K562 (cell line): ENCODE measurements around the gene PYCR2. TPM values are rescaled to one million over a fixed set of nuclear protein-coding genes. Genes with fewer than 3 reads are reported as not detected.

Experiments
- BCL6 ChIP-seq: fragments of 250-450 bp; sonication (Bioruptor Pico); IDR thresholded peaks from 2 replicates; pipeline ENCODE4 v1.4.0; 2020
- DDX20 ChIP-seq: fragments of 450-650 bp; IDR thresholded peaks from 2 replicates; pipeline ENCODE4 v1.6.1; 2016; ENCODE audit warnings: missing genetic modification characterization, low read depth, mild to moderate bottlenecking, missing compliant biosample characterization, moderate library complexity
- HCFC1 ChIP-seq: IDR thresholded peaks from 2 replicates; pipeline ENCODE4 v1.6.1; 2012; ENCODE audit warnings: low read depth, low read length, improper control_type of control experiment
- HINFP ChIP-seq: fragments of 450-650 bp; conservative IDR thresholded peaks from 2 replicates; pipeline ENCODE4 v1.6.1; 2016; ENCODE audit warnings: missing genetic modification characterization, low read depth, mild to moderate bottlenecking, control low read depth, missing compliant biosample characterization
- HLTF ChIP-seq: fragments of 450-650 bp; IDR thresholded peaks from 2 replicates; pipeline ENCODE4 v1.6.1; 2016
- LCOR ChIP-seq: sonication (generic); formaldehyde crosslinking; IDR thresholded peaks from 2 replicates; pipeline ENCODE4 v1.8.0; 2022; ENCODE audit warnings: mild to moderate bottlenecking, missing genetic modification reagents
- NCOA2 ChIP-seq, 2 experiments: fragments of 450-650 bp; IDR thresholded peaks; 2 replicates each; pipeline ENCODE4 v1.6.1; 2018; ENCODE audit warnings: mild to moderate bottlenecking in 2 of 2, moderate library complexity in 1 of 2; ENCODE audit not compliant: partially characterized antibody in 2 of 2
- NEUROD1 ChIP-seq: fragments of 150-350 bp; IDR thresholded peaks from 2 replicates; pipeline ENCODE4 v1.6.1; 2014; ENCODE audit warnings: borderline replicate concordance, low read length, low read depth; ENCODE audit not compliant: partially characterized antibody
- NKRF ChIP-seq: fragments of 450-650 bp; IDR thresholded peaks from 2 replicates; pipeline ENCODE4 v1.6.1; 2016; ENCODE audit warnings: borderline replicate concordance
- PCBP1 ChIP-seq: fragments of 200-400 bp; formaldehyde crosslinking; IDR thresholded peaks from 2 replicates; pipeline ENCODE4 v1.6.1; 2018; ENCODE audit warnings: mild to moderate bottlenecking, low read depth, low read length; ENCODE audit not compliant: poor library complexity, severe bottlenecking
- RNF2 ChIP-seq: sonication (generic); IDR thresholded peaks from 2 replicates; pipeline ENCODE4 v1.6.1; 2016
- SAP30 ChIP-seq: fragments of 200-600 bp; sonication (generic); IDR thresholded peaks from 2 replicates; pipeline ENCODE4 v1.6.1; 2012; ENCODE audit warnings: borderline replicate concordance, low read depth, mild to moderate bottlenecking, moderate library complexity, low read length, control low read depth, inconsistent platforms; ENCODE audit not compliant: insufficient read depth, poor library complexity, severe bottlenecking
- TAF15 ChIP-seq: fragments of 200-400 bp; formaldehyde crosslinking; IDR thresholded peaks from 2 replicates; pipeline ENCODE4 v1.6.1; 2017; ENCODE audit warnings: mild to moderate bottlenecking, low read depth, low read length, moderate library complexity
- XRCC3 ChIP-seq: fragments of 450-650 bp; IDR thresholded peaks from 2 replicates; pipeline ENCODE4 v1.6.1; 2017; ENCODE audit warnings: mild to moderate bottlenecking, moderate library complexity
- ZBTB43 ChIP-seq: sonication (generic); formaldehyde crosslinking; IDR thresholded peaks from 2 replicates; pipeline ENCODE4 v1.8.0; 2023; ENCODE audit warnings: mild to moderate bottlenecking, missing genetic modification reagents
- ZFP1 ChIP-seq: fragments of 450-650 bp; formaldehyde crosslinking; IDR thresholded peaks from 2 replicates; pipeline ENCODE4 v1.4.0; 2020; ENCODE audit warnings: mild to moderate bottlenecking, mixed read lengths
- polyA plus RNA-seq, 8 experiments: library from polyadenylated mRNA; depleted of rRNA in 4 of 8; stranded (reverse) in 5 of 8; unstranded in 3 of 8; fragments of >200 nt; fragmentation: Nextera tagmentation in 2 of 8; fragmentation: Illumina TruSeq in 1 of 8; extraction: Ambion mirVana in 2 of 8; extraction: Trizol in 1 of 8; gene quantifications; 2 replicates each; pipeline versions ENCODE4 v1.2.1 to v1.2.3, GENCODE V29; 2011 to 2014; ENCODE audit warnings: inconsistent platforms in 1 of 8, missing spikeins in 1 of 8
- total RNA-seq, 7 experiments: library from RNA; depleted of rRNA in 6 of 7; stranded (reverse); fragments of >200 nt in 6 of 7; fragmentation: Illumina TruSeq in 2 of 7; extraction: Trizol in 2 of 7; gene quantifications; 2 replicates each; pipeline versions ENCODE4 v1.2.1 to v1.2.3, GENCODE V29; 2011 to 2021; ENCODE audit warnings: low replicate concordance in 1 of 7
- TF ChIP-seq, protein P1 (sequence below): IDR thresholded peaks from 2 replicates; pipeline ENCODE4 v1.6.1; 2011; ENCODE audit warnings: borderline replicate concordance, low read depth, mild to moderate bottlenecking, moderate library complexity, low read length; ENCODE audit not compliant: insufficient read depth, poor library complexity, severe bottlenecking

Gene PYCR2
- total and polyA plus RNA-seq, 9 of the 15 experiments (the other 6 are each of a cell fraction or from before 2014, with no cell fraction given): 5.5 to 219 (median 127) TPM

DNA sequence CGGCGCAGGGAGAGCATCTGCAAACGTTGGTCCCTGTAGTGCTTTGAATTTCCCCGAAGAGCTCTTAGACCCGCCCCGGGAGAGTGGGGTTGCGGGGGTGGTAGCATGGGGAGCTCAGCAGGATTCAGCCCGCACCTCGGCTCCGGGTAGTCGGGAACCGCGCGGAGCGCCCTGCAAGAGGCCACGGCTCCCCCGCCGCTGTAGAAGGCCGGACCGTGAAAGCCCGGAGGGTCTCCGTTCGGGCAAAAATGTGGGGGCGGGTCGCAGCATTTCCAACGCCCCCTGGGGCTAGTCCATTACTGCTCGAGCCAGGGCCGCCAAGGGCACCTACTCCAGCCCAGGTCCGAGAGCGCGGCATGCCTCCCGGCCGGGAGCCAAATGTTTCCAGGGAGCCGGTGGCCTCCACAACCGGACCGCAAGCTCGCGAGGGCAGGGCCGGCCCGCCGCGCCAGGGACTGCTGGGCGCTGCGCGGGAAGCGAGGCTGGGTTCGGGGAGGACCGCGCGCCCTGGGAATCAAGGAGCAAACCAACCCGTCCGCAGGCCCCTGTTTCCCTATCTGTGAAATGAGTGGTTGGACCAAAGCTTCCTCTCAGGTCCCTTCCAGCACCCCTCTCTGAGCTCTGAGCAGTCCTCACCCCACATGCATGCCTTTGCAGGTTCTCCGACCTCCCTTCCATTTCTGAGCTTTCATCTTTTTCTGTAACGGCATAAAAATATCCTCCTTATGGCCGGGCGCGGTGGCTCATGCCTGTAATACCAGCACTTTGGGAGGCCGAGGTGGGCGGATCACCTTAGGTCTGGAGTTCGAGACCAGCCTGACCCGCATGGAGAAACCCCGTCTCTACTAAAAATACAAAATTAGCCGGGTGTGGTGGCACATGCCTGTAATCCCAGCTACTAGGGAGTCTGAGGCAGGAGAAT is 41.1 kb downstream of the PYCR2 start (continued):
- TF ChIP-seq NKRF (no peak), HCFC1 (no peak), ZFP1 (CRISPR knock-in tag) (no peak), RNF2 (no peak), HLTF (no peak), NCOA2 (IDR thresholded peaks at IDR 0.05; ENCODE audit: partially characterized antibody in 2 of 2) (no peak), NEUROD1 (no peak), DDX20 (tag) (no peak), ZBTB43 (no peak), SAP30 (no peak), XRCC3 (no peak), BCL6 (CRISPR knock-in tag) (no peak), TAF15 (no peak), HINFP (no peak), LCOR (CRISPR knock-in tag) (no peak; the same call in 1 of the 2 replicates), PCBP1 (no peak)
- TF ChIP-seq, protein P1, sequence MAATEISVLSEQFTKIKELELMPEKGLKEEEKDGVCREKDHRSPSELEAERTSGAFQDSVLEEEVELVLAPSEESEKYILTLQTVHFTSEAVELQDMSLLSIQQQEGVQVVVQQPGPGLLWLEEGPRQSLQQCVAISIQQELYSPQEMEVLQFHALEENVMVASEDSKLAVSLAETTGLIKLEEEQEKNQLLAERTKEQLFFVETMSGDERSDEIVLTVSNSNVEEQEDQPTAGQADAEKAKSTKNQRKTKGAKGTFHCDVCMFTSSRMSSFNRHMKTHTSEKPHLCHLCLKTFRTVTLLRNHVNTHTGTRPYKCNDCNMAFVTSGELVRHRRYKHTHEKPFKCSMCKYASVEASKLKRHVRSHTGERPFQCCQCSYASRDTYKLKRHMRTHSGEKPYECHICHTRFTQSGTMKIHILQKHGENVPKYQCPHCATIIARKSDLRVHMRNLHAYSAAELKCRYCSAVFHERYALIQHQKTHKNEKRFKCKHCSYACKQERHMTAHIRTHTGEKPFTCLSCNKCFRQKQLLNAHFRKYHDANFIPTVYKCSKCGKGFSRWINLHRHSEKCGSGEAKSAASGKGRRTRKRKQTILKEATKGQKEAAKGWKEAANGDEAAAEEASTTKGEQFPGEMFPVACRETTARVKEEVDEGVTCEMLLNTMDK: no peak
